HepG2 (cell line): ENCODE data around the gene MBLAC1. TPM values are rescaled to one million over a fixed set of nuclear protein-coding genes. Genes with fewer than 3 reads are reported as not detected.

ENCODE experiments used
- ATF2 ChIP-seq: sonication (generic); formaldehyde crosslinking; IDR thresholded peaks from 2 replicates; pipeline ENCODE4 v1.4.0; 2020; ENCODE audit warnings: missing genetic modification reagents
- E2F1 ChIP-seq: sonication (generic); formaldehyde crosslinking; IDR thresholded peaks from 2 replicates; pipeline ENCODE4 v1.5.0; 2020; ENCODE audit warnings: missing genetic modification reagents
- E2F2 ChIP-seq: sonication (generic); formaldehyde crosslinking; IDR thresholded peaks from 2 replicates; pipeline ENCODE4 v1.4.0; 2020; ENCODE audit warnings: missing genetic modification reagents, borderline replicate concordance
- KLF13 ChIP-seq: sonication (generic); formaldehyde crosslinking; IDR thresholded peaks from 2 replicates; pipeline ENCODE4 v1.4.0; 2020; ENCODE audit warnings: mild to moderate bottlenecking, missing genetic modification reagents
- MED13 ChIP-seq: sonication (generic); formaldehyde crosslinking; IDR thresholded peaks from 2 replicates; pipeline ENCODE4 v1.5.0; 2020; ENCODE audit warnings: missing genetic modification reagents
- SOX6 ChIP-seq, 2 experiments: fragments of 450-650 bp in 1 of 2; sonication (generic) in 1 of 2; formaldehyde crosslinking in 1 of 2; IDR thresholded peaks; 2 replicates each; pipeline versions ENCODE4 v1.4.0 to v1.6.1; 2017 to 2020; ENCODE audit warnings: antibody characterized with exemption in 1 of 2, mild to moderate bottlenecking in 1 of 2, missing genetic modification reagents in 1 of 2
- TEAD2 ChIP-seq: sonication (generic); formaldehyde crosslinking; IDR thresholded peaks from 2 replicates; pipeline ENCODE4 v1.9.0; 2021; ENCODE audit warnings: missing genetic modification reagents
- ZBTB4 ChIP-seq: sonication (generic); formaldehyde crosslinking; IDR thresholded peaks from 2 replicates; pipeline ENCODE4 v1.4.0; 2020; ENCODE audit warnings: missing genetic modification reagents, mild to moderate bottlenecking, borderline replicate concordance
- ZHX2 ChIP-seq, 2 experiments: sonication (generic) in 1 of 2; formaldehyde crosslinking in 1 of 2; IDR thresholded peaks; 2 replicates each; pipeline versions ENCODE4 v1.6.1 to v1.9.0; 2014 to 2022; ENCODE audit warnings: antibody characterized with exemption in 1 of 2, borderline replicate concordance in 1 of 2, inconsistent platforms in 1 of 2, low read depth in 1 of 2, missing genetic modification reagents in 1 of 2
- ZKSCAN8 ChIP-seq: IDR thresholded peaks from 2 replicates; pipeline ENCODE4 v1.6.1; 2016; ENCODE audit warnings: borderline replicate concordance, missing genetic modification reagents, missing compliant biosample characterization
- ZNF446 ChIP-seq: sonication (generic); formaldehyde crosslinking; IDR thresholded peaks from 2 replicates; pipeline ENCODE4 v1.5.0; 2020; ENCODE audit warnings: mild to moderate bottlenecking, missing genetic modification reagents
- ZNF704 ChIP-seq: sonication (generic); formaldehyde crosslinking; IDR thresholded peaks from 2 replicates; pipeline ENCODE4 v1.8.1; 2023; ENCODE audit warnings: mild to moderate bottlenecking, inconsistent platforms, moderate library complexity, missing genetic modification reagents, borderline replicate concordance
- polyA plus RNA-seq, 8 experiments: library from polyadenylated mRNA; depleted of rRNA in 3 of 8; stranded (reverse) in 7 of 8; unstranded in 1 of 8; fragments of >200 nt; fragmentation: Illumina TruSeq in 4 of 8; extraction: Trizol in 4 of 8; gene quantifications; 2 replicates each; pipeline versions ENCODE4 v1.2.1 to v1.2.3, GENCODE V29; 2011 to 2016; ENCODE audit warnings: low read depth in 4 of 8, missing spikeins in 1 of 8, mixed read lengths in 1 of 8; ENCODE audit not compliant: insufficient read depth in 1 of 8
- total RNA-seq, 5 experiments: library from RNA; depleted of rRNA; stranded (reverse); fragments of >200 nt; fragmentation: Illumina TruSeq; extraction: Trizol; gene quantifications; 2 replicates each; pipeline ENCODE4 v1.2.3, GENCODE V29; 2016; ENCODE audit warnings: low read depth in 1 of 5

MBLAC1 gene
- total and polyA plus RNA-seq, 2 of the 13 experiments (the other 11 are each of a cell fraction or from before 2014, with no cell fraction given), result 0.79 to 2.1 TPM

- TF ChIP-seq KLF13, result no peak
- no peak for TF ChIP-seq ZBTB4 (CRISPR knock-in tag)
- TF ChIP-seq ZKSCAN8 (CRISPR knock-in tag), result no peak; the same call in 1 of the 2 replicates
- TF ChIP-seq ATF2 (CRISPR knock-in tag), result no peak
- no peak for TF ChIP-seq ZHX2 (IDR thresholded peaks at IDR 0.05; ENCODE audit: low read depth)
- TF ChIP-seq ZHX2 (CRISPR knock-in tag; IDR thresholded peaks at IDR 0.05; ENCODE audit: borderline replicate concordance), result 0 out of 2 replicates have a peak, but pooled peaks have one; percentile 7
- TF ChIP-seq E2F2 (CRISPR knock-in tag), result 0 out of 2 replicates have a peak, but pooled peaks have one; percentile 28
- TF ChIP-seq MED13 (CRISPR knock-in tag), result no peak
- TF ChIP-seq TEAD2 (CRISPR knock-in tag), result 0 out of 2 replicates have a peak, but pooled peaks have one; percentile 33
- TF ChIP-seq ZNF446 (CRISPR knock-in tag), result 0 out of 2 replicates have a peak, but pooled peaks have one; percentile 27
- TF ChIP-seq ZNF704, result 0 out of 2 replicates have a peak, but pooled peaks have one; percentile 67
- no peak for TF ChIP-seq E2F1 (CRISPR knock-in tag)
- no peak for TF ChIP-seq SOX6 (IDR thresholded peaks at IDR 0.05)
- TF ChIP-seq SOX6 (CRISPR knock-in tag; IDR thresholded peaks at IDR 0.05), result no peak
These were observed 45.7 kb upstream of the MBLAC1 start (continued) for GRCh38 chr7:100080907-100081534.
